ENCODE measurements around the gene SERINC2.
"Not testable (repeated sequence)": the region's sequence is repeated elsewhere in the genome, so short reads cannot be mapped to it uniquely, and the experiment has no call there.

GRCh38 chr1:31480426-31480825, 67.4 kb downstream of the SERINC2 start:
- TF ChIP-seq, protein P1, sequence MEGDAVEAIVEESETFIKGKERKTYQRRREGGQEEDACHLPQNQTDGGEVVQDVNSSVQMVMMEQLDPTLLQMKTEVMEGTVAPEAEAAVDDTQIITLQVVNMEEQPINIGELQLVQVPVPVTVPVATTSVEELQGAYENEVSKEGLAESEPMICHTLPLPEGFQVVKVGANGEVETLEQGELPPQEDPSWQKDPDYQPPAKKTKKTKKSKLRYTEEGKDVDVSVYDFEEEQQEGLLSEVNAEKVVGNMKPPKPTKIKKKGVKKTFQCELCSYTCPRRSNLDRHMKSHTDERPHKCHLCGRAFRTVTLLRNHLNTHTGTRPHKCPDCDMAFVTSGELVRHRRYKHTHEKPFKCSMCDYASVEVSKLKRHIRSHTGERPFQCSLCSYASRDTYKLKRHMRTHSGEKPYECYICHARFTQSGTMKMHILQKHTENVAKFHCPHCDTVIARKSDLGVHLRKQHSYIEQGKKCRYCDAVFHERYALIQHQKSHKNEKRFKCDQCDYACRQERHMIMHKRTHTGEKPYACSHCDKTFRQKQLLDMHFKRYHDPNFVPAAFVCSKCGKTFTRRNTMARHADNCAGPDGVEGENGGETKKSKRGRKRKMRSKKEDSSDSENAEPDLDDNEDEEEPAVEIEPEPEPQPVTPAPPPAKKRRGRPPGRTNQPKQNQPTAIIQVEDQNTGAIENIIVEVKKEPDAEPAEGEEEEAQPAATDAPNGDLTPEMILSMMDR (IDR thresholded peaks at IDR 0.05) = not testable (repeated sequence)
- not testable (repeated sequence) for TF ChIP-seq EZH2 (IDR thresholded peaks at IDR 0.05)
